ENCODE data around the gene UBR4. TPM values are rescaled to one million over a fixed set of nuclear protein-coding genes. Genes with fewer than 3 reads are reported as not detected.

Gene UBR4
- total RNA-seq, 2 experiments from 2014 or later, result 133 TPM

DNA sequence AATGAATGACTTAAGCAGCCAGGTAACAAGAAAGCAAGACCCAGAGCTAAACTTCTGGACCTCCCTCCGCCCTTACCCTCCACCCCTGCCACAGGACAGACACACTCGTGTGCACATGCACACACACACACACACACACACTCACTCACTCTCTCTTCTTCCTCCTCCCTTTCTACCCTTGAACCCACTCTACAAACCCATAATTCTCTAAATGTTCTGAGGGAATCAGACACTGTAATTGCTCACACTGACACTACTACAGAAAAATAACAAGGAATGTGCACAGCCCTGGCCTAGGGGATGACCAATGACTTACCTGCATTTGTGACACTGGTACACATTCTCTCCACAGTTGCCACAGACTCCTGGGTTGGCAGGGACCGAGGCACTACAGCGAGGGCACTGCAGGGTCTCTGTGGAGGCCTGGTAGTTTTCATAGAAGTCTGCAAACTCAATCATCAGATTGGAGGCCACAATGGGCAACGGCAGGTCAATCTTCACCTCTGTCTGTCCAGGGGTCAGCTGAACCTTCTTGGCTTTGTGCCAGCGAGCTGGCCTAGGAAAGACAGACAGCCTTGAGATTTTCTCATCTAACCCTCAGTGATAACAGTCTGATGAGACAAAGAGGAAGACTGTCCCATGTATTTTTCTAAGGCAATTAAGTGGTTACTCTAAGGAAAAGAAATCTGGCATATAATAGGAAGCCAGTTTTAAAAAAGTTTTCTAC lies 94.8 kb downstream of the UBR4 start:
- DNase-seq (no peak), ATAC-seq (no peak)
- ChIA-PET POLR2A (interaction anchor here (1.0 to 1.5 kb wide), 2 partner anchors 11 to 33 kb away, joined by 3 to 4 read pairs; no protein-coding TSS in a partner anchor), CTCF (interaction anchor here (0.7 to 3.5 kb wide), 3 partner anchors 18 to 231 kb away, joined by 3 to 19 read pairs (median 3); no protein-coding TSS in a partner anchor)
- no peak overlapping the region for H3K27ac Mint-ChIP-seq
- H3K36me3 Mint-ChIP-seq (ENCODE audit: low read depth), result peaks cover 78% of the 10 kb centered on the region
- no peak overlapping the region for H3K4me3 Mint-ChIP-seq
- no peaks in the 10 kb centered on the region for H3K4me1 Mint-ChIP-seq (ENCODE audit: low read depth)
- H3K9me3 Mint-ChIP-seq, result no peaks in the 10 kb centered on the region
- intact Hi-C loops (cut with micrococcal nuclease), result no loop called here
- no peaks in the 10 kb centered on the region for H3K27me3 Mint-ChIP-seq
- TF ChIP-seq, protein P1, sequence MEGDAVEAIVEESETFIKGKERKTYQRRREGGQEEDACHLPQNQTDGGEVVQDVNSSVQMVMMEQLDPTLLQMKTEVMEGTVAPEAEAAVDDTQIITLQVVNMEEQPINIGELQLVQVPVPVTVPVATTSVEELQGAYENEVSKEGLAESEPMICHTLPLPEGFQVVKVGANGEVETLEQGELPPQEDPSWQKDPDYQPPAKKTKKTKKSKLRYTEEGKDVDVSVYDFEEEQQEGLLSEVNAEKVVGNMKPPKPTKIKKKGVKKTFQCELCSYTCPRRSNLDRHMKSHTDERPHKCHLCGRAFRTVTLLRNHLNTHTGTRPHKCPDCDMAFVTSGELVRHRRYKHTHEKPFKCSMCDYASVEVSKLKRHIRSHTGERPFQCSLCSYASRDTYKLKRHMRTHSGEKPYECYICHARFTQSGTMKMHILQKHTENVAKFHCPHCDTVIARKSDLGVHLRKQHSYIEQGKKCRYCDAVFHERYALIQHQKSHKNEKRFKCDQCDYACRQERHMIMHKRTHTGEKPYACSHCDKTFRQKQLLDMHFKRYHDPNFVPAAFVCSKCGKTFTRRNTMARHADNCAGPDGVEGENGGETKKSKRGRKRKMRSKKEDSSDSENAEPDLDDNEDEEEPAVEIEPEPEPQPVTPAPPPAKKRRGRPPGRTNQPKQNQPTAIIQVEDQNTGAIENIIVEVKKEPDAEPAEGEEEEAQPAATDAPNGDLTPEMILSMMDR (IDR thresholded peaks at IDR 0.05), result no peak

DNA sequence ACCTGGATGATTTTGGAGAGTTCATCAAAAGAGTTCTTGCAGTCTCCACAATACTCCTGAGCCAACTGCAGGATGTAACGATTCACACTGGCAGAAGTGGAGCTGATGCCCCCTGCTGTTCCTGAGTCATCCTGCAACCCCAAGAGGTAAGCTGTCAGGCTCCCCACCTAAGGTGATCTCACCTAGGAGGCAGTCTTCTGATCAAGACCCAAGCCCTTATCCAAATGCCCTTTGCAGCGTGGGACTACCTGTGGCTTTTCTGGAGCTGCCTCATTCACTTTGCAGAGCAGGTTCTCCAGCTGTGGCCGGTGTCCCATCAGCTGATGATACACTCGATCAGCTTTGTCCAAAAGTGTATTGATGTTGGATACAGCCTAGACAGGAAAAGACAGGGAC lies 96.4 kb downstream of the UBR4 start:
- Mint-ChIP-seq H3K9me3 (no peaks in the 10 kb centered on the region), H3K4me3 (no peak overlapping the region), H3K27me3 (no peaks in the 10 kb centered on the region), H3K27ac (no peak overlapping the region), H3K4me1 (ENCODE audit: low read depth) (no peaks in the 10 kb centered on the region), H3K36me3 (ENCODE audit: low read depth) (peaks cover 74% of the 10 kb centered on the region)
- DNase-seq, result peak; percentile 61
- ATAC-seq, result peak; percentile 83
- TF ChIP-seq, protein P1 (IDR thresholded peaks at IDR 0.05), result peak; percentile 40
- ChIA-PET CTCF (interaction anchor here (0.8 to 3.5 kb wide), 19 partner anchors 9 to 230 kb away, joined by 3 to 20 read pairs (median 4); no protein-coding TSS in a partner anchor), POLR2A (no interaction called here)
- intact Hi-C loops (cut with micrococcal nuclease), result no loop called here

DNA sequence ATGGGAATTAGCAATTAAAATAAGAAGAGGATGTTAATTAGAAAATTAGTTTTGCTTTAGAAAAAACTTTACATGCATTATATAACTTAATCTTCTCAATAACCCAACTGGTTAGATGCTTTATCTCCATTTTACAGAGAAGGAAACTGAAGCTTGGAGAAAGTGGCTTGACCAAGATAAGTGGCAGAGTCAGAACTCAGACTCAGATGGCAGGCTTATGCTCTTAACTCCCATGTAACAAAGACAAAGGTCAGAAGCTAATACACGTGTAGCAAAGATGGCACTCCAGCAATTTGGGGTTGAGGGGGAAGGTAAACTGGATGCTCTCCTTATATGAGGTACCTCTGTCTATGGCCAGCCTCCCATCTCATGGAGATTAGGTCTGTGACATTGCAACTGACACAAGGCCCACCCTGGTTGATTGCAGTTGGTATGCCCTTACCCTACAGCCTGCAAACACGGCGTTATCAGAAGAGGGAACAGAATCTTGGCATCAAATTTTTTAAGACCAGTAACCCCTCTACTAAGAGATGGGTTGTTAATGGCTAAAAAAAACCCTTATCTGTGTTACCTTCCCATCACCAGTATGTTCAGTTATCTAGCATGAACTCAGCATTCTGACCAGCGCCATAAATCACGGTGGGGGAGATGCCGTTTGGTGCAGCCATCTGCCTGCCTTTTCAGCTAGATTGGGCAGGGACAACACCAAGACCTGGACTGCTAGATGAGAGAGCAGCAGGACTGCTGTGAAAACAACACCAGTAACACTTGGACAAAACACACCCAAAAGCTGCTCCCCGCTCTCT lies 97.0 kb downstream of the UBR4 start:
- TF ChIP-seq, protein P1 (IDR thresholded peaks at IDR 0.05), result no peak
- DNase-seq (no peak), ATAC-seq (no peak)
- H3K36me3 Mint-ChIP-seq (ENCODE audit: low read depth), result peaks cover 76% of the 10 kb centered on the region
- no peak overlapping the region for H3K27ac Mint-ChIP-seq
- H3K9me3 Mint-ChIP-seq, result no peaks in the 10 kb centered on the region
- H3K27me3 Mint-ChIP-seq, result no peaks in the 10 kb centered on the region
- ChIA-PET CTCF (interaction anchor here (0.8 to 3.5 kb wide), 19 partner anchors 8 to 229 kb away, joined by 3 to 20 read pairs (median 3); no protein-coding TSS in a partner anchor), POLR2A (no interaction called here)
- H3K4me1 Mint-ChIP-seq (ENCODE audit: low read depth), result no peaks in the 10 kb centered on the region
- intact Hi-C loops (cut with micrococcal nuclease), result no loop called here
- no peak overlapping the region for H3K4me3 Mint-ChIP-seq

DNA sequence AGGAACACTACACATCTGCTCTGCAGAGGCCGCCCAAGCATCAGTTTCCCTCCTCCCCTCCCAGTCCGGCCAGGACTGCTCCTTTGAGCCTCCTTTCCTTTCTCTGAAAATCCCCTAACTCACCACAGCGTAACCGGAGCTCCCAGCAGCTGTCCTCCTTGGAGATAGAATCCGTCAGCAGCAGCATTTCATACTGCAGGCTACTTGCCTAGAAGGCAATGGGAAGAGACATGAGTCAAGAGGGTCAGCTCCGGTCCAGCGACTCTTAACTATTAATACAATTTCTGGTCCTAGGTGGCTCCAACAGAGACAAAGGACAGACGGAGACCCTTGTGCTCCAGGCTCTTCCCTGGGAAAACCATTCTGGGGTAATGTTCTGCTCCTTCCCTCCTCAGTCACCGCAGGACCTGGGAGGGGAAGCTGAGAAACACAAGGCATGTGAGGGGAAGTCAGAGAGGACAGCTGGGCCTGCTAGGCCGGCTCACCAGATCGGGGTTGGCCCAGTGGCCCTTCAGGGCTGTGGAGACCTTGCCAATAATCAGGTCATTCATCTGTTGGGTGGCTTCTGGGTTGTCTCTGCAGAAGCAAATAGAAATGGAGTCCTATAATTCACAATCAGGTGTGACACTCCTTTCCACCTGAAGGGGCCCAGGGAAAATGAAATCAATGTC lies 99.7 kb downstream of the UBR4 start:
- no peak overlapping the region for H3K4me3 Mint-ChIP-seq
- H3K27me3 Mint-ChIP-seq, result no peaks in the 10 kb centered on the region
- no peaks in the 10 kb centered on the region for H3K4me1 Mint-ChIP-seq (ENCODE audit: low read depth)
- ChIA-PET CTCF (interaction anchor here (0.8 kb wide), 1 partner anchor 198 kb away, joined by 3 read pairs; no protein-coding TSS in a partner anchor), POLR2A (interaction anchor here (1.0 kb wide), 1 partner anchor 8 kb away, joined by 3 read pairs; no protein-coding TSS in a partner anchor)
- intact Hi-C loops (cut with micrococcal nuclease), result no loop called here
- no peak overlapping the region for H3K27ac Mint-ChIP-seq
- ATAC-seq, result no peak
- TF ChIP-seq, protein P1 (IDR thresholded peaks at IDR 0.05), result no peak
- peaks cover 77% of the 10 kb centered on the region for H3K36me3 Mint-ChIP-seq (ENCODE audit: low read depth)
- DNase-seq, result no peak
- H3K9me3 Mint-ChIP-seq, result no peaks in the 10 kb centered on the region
